ENCODE results near the gene HNRNPUL2. TPM values are rescaled to one million over a fixed set of nuclear protein-coding genes. Genes with fewer than 3 reads are reported as not detected.
"Not testable (repeated sequence)": the region's sequence is repeated elsewhere in the genome, so short reads cannot be mapped to it uniquely, and the experiment has no call there.

HNRNPUL2 gene
- total RNA-seq, 1 experiment from 2014 or later = 4.4 TPM

GRCh38 chr11:62730076-62730475, 2.8 kb upstream of the HNRNPUL2 start:
- DNase-seq (ENCODE audit: low read depth); in situ Hi-C loops (cut with HindIII; ENCODE audit: low pct_unique_long_range_greater_than_20kb, low sequenced_read_pairs): not testable (repeated sequence)

GRCh38 chr11:62728171-62728988, 1.1 kb upstream of the HNRNPUL2 start, which contains the start of gene TTC9C:
TTC9C (plus strand) TSS chr11:62728486; CDS start chr11:62728849, 363 bp downstream.
- peak; percentile 84 for DNase-seq (ENCODE audit: low read depth)

GRCh38 chr11:62727872-62728170, 564 bp upstream of the HNRNPUL2 start:
- in situ Hi-C loops (cut with HindIII; ENCODE audit: low pct_unique_long_range_greater_than_20kb, low sequenced_read_pairs) = no loop called here
- DNase-seq (ENCODE audit: low read depth) = peak; percentile 98

More at GRCh38 chr11:62728171-62728988, 1.1 kb upstream of the HNRNPUL2 start, which contains the start of gene TTC9C:
- in situ Hi-C loops (cut with HindIII; ENCODE audit: low pct_unique_long_range_greater_than_20kb, low sequenced_read_pairs) = no loop called here

GRCh38 chr11:62726915-62727164, 417 bp downstream of the HNRNPUL2 start:
- DNase-seq (ENCODE audit: low read depth) = no peak
- in situ Hi-C loops (cut with HindIII; ENCODE audit: low pct_unique_long_range_greater_than_20kb, low sequenced_read_pairs) = no loop called here

GRCh38 chr11:62726156-62726914, 922 bp downstream of the HNRNPUL2 start:
- in situ Hi-C loops (cut with HindIII; ENCODE audit: low pct_unique_long_range_greater_than_20kb, low sequenced_read_pairs) = no loop called here
- no peak for DNase-seq (ENCODE audit: low read depth)

GRCh38 chr11:62725646-62726045, 1.6 kb downstream of the HNRNPUL2 start:
- DNase-seq (ENCODE audit: low read depth) = no peak
- in situ Hi-C loops (cut with HindIII; ENCODE audit: low pct_unique_long_range_greater_than_20kb, low sequenced_read_pairs) = no loop called here

- in situ Hi-C loops (cut with HindIII; ENCODE audit: low pct_unique_long_range_greater_than_20kb, low sequenced_read_pairs) = no loop called here
- no peak for DNase-seq (ENCODE audit: low read depth)
These were observed 3.1 kb downstream of the HNRNPUL2 start for GRCh38 chr11:62724171-62724570.

- in situ Hi-C loops (cut with HindIII; ENCODE audit: low pct_unique_long_range_greater_than_20kb, low sequenced_read_pairs) = no loop called here
- peak; percentile 39 for DNase-seq (ENCODE audit: low read depth)
These were observed 5.3 kb downstream of the HNRNPUL2 start for GRCh38 chr11:62721994-62722393.

- DNase-seq (ENCODE audit: low read depth) = peak; percentile 43
- in situ Hi-C loops (cut with HindIII; ENCODE audit: low pct_unique_long_range_greater_than_20kb, low sequenced_read_pairs) = no loop called here
These were observed 7.8 kb downstream of the HNRNPUL2 start for GRCh38 chr11:62719302-62719978.

GRCh38 chr11:62716816-62717215, 10.4 kb downstream of the HNRNPUL2 start:
- in situ Hi-C loops (cut with HindIII; ENCODE audit: low pct_unique_long_range_greater_than_20kb, low sequenced_read_pairs) = no loop called here
- DNase-seq (ENCODE audit: low read depth) = no peak

- in situ Hi-C loops (cut with HindIII; ENCODE audit: low pct_unique_long_range_greater_than_20kb, low sequenced_read_pairs) = no loop called here
- no peak for DNase-seq (ENCODE audit: low read depth)
These were observed 11.1 kb downstream of the HNRNPUL2 start for GRCh38 chr11:62716206-62716605.

GRCh38 chr11:62715150-62716130, 11.8 kb downstream of the HNRNPUL2 start:
- in situ Hi-C loops (cut with HindIII; ENCODE audit: low pct_unique_long_range_greater_than_20kb, low sequenced_read_pairs) = no loop called here
- no peak for DNase-seq (ENCODE audit: low read depth)

- in situ Hi-C loops (cut with HindIII; ENCODE audit: low pct_unique_long_range_greater_than_20kb, low sequenced_read_pairs) = no loop called here
- peak; percentile 83 for DNase-seq (ENCODE audit: low read depth)
These were observed 13.9 kb downstream of the HNRNPUL2 start for GRCh38 chr11:62713343-62713742.

- in situ Hi-C loops (cut with HindIII; ENCODE audit: low pct_unique_long_range_greater_than_20kb, low sequenced_read_pairs) = no loop called here
- no peak for DNase-seq (ENCODE audit: low read depth)
These were observed 14.4 kb downstream of the HNRNPUL2 start for GRCh38 chr11:62712861-62713260.

GRCh38 chr11:62712276-62712812, 14.9 kb downstream of the HNRNPUL2 start:
- in situ Hi-C loops (cut with HindIII; ENCODE audit: low pct_unique_long_range_greater_than_20kb, low sequenced_read_pairs) = no loop called here
- DNase-seq (ENCODE audit: low read depth) = peak; percentile 72

GRCh38 chr11:62710001-62710345, 17.3 kb downstream of the HNRNPUL2 start:
- DNase-seq (ENCODE audit: low read depth) = no peak
- in situ Hi-C loops (cut with HindIII; ENCODE audit: low pct_unique_long_range_greater_than_20kb, low sequenced_read_pairs) = no loop called here

- DNase-seq (ENCODE audit: low read depth) = peak; percentile 78
- in situ Hi-C loops (cut with HindIII; ENCODE audit: low pct_unique_long_range_greater_than_20kb, low sequenced_read_pairs) = no loop called here
These were observed 17.8 kb downstream of the HNRNPUL2 start for GRCh38 chr11:62709247-62710000.

Measured in Caki2 (cell line).